Measurements from ENCODE around the gene ADGRD1.

ADGRD1 gene

DNA sequence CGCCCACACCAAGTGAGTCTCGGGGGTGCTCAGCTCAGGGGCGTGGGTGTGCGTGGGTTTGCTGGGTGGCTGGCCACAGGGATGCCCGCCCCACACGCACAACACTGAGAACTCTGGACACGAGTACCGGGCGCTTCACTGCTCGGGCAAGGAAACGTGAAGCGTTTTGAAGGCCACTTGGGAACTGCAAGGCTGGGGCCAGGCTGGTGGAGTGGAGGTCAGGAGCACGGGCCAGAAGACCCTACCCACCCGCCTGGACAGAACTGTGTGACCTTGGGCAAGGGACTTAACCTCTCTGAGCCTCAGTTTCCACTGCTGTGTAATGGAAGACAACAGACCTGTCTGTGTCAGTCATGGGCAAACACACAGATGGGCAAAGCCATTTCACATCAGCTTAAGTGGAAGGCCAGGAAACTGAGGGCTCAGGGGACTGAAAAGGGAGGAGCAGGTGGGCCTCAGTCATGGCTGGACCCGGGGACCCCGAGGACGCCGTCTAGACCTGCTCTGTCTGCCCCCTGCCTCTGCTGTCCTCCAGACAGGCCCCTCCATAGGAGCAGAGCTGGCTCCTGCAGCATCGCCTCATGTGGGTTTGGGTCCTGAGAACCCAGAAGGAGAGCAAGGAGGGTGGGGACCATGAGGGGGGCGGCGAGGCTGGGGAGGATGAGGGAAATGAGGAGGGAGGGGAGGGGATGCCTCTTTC is 52.5 kb downstream of the ADGRD1 start:
- intact Hi-C loops (cut with micrococcal nuclease) = no loop called here
- Mint-ChIP-seq H3K4me1 (ENCODE audit: low read depth) (no peaks in the 10 kb centered on the region), H3K27ac (no peak overlapping the region), H3K9me3 (no peaks in the 10 kb centered on the region), H3K36me3 (ENCODE audit: low read depth) (no peaks in the 10 kb centered on the region), H3K4me3 (no peak overlapping the region), H3K27me3 (peaks cover 42% of the 10 kb centered on the region)

GRCh38 chr12:131007031-131007739 is 53.5 kb downstream of the ADGRD1 start:
- intact Hi-C loops (cut with micrococcal nuclease) = no loop called here
- H3K4me1 Mint-ChIP-seq (ENCODE audit: low read depth) = no peaks in the 10 kb centered on the region
- no peak overlapping the region for H3K4me3 Mint-ChIP-seq
- H3K27ac Mint-ChIP-seq = no peak overlapping the region
- H3K27me3 Mint-ChIP-seq = peaks cover 39% of the 10 kb centered on the region
- no peaks in the 10 kb centered on the region for H3K9me3 Mint-ChIP-seq
- no peaks in the 10 kb centered on the region for H3K36me3 Mint-ChIP-seq (ENCODE audit: low read depth)

- H3K9me3 Mint-ChIP-seq = no peaks in the 10 kb centered on the region
- H3K27me3 Mint-ChIP-seq = peaks cover 38% of the 10 kb centered on the region
- H3K27ac Mint-ChIP-seq = no peak overlapping the region
- no peaks in the 10 kb centered on the region for H3K36me3 Mint-ChIP-seq (ENCODE audit: low read depth)
- H3K4me3 Mint-ChIP-seq = no peak overlapping the region
- no peaks in the 10 kb centered on the region for H3K4me1 Mint-ChIP-seq (ENCODE audit: low read depth)
- intact Hi-C loops (cut with micrococcal nuclease) = no loop called here
Observed at GRCh38 chr12:131007740-131008117, 54.0 kb downstream of the ADGRD1 start.

- intact Hi-C loops (cut with micrococcal nuclease) = no loop called here
- Mint-ChIP-seq H3K4me3 (no peak overlapping the region), H3K9me3 (no peaks in the 10 kb centered on the region), H3K36me3 (ENCODE audit: low read depth) (no peaks in the 10 kb centered on the region), H3K27me3 (peaks cover 32% of the 10 kb centered on the region), H3K4me1 (ENCODE audit: low read depth) (no peaks in the 10 kb centered on the region), H3K27ac (no peak overlapping the region)
Observed at GRCh38 chr12:131008131-131008912, 54.6 kb downstream of the ADGRD1 start.

GRCh38 chr12:131008913-131009270 is 55.2 kb downstream of the ADGRD1 start:
- Mint-ChIP-seq H3K27me3 (peaks cover 27% of the 10 kb centered on the region), H3K4me1 (ENCODE audit: low read depth) (no peaks in the 10 kb centered on the region), H3K36me3 (ENCODE audit: low read depth) (no peaks in the 10 kb centered on the region), H3K4me3 (no peak overlapping the region), H3K9me3 (no peaks in the 10 kb centered on the region), H3K27ac (no peak overlapping the region)
- intact Hi-C loops (cut with micrococcal nuclease) = no loop called here

DNA sequence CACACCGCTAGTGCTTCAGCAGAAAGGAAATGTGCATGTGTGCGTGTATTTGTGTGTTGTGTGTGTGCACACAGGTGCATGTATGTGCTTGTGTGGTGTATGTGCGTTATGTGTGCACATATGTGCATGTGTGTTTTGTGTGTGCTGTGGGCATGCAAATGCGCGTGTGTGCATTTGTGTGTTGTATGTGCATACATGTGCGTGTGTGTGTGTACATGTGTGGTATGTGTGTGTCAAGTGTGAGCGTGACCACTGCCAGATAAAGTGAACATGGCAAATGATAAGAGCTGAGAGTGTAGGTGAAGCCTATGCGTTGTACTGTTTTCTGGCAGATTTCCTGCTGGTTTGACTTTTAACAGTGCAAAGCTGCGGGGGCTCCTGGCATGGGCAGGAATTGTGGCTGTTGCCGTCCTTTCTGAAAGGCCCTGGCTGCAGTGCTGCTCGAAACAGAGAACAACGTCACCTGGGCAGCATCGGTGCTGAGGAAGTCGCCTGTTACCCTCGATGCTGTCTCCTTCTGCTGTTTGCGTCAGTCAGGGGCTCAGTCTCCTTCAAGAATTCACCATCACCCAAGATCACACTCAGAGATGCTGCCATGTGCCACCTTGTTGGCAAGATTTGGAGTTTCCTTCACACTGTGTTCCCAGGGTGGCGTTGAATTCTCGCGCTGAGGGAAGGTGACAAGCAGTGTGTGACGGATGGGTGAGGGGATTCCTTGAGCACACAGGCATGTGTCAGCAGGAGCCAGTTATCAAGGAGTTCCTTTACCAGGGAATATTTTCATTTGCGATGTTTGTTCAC is 56.1 kb downstream of the ADGRD1 start:
- Mint-ChIP-seq H3K27ac (no peak overlapping the region), H3K4me3 (no peak overlapping the region), H3K9me3 (no peaks in the 10 kb centered on the region), H3K36me3 (ENCODE audit: low read depth) (no peaks in the 10 kb centered on the region), H3K4me1 (ENCODE audit: low read depth) (no peaks in the 10 kb centered on the region), H3K27me3 (peaks cover 24% of the 10 kb centered on the region)
- intact Hi-C loops (cut with micrococcal nuclease) = no loop called here

DNA sequence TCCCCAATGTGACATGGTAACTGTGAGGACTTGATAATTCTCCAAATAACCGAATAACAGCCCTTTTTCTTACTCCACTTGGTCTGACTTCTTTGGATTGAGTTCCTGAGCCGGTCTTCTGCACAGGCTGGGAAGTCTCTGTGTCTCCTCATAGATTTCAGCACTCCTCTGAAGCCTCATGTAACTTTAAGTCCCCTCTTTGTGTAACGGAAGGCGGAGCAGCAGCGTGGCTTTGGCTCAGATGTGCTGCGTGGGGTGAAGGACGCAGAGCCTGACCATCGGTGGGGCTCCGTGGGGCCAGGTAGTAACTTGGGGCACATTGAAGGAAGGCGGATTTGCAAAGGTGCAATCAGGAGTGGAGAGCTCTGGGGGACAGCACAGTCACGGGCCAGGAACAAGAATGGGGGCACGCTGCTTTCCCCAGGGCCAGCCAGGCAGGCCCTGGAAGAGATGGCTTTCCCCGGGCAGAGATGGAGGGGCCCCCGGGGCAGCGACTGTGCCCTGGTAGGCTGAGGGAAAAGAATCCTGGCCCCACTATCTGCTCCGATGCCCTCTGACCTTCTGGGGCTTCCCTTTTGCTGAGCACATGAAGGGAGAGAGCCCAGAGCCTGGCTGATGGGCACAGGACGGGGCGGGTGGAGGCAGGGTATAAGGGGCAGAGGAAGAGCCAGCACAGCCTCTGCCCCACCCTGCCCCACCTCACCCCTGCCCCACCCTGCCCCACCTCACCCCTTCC is 56.9 kb downstream of the ADGRD1 start:
- no peak overlapping the region for H3K4me3 Mint-ChIP-seq
- no peaks in the 10 kb centered on the region for H3K36me3 Mint-ChIP-seq (ENCODE audit: low read depth)
- no peaks in the 10 kb centered on the region for H3K9me3 Mint-ChIP-seq
- no peaks in the 10 kb centered on the region for H3K4me1 Mint-ChIP-seq (ENCODE audit: low read depth)
- H3K27ac Mint-ChIP-seq = no peak overlapping the region
- intact Hi-C loops (cut with micrococcal nuclease) = no loop called here
- peaks cover 19% of the 10 kb centered on the region for H3K27me3 Mint-ChIP-seq

DNA sequence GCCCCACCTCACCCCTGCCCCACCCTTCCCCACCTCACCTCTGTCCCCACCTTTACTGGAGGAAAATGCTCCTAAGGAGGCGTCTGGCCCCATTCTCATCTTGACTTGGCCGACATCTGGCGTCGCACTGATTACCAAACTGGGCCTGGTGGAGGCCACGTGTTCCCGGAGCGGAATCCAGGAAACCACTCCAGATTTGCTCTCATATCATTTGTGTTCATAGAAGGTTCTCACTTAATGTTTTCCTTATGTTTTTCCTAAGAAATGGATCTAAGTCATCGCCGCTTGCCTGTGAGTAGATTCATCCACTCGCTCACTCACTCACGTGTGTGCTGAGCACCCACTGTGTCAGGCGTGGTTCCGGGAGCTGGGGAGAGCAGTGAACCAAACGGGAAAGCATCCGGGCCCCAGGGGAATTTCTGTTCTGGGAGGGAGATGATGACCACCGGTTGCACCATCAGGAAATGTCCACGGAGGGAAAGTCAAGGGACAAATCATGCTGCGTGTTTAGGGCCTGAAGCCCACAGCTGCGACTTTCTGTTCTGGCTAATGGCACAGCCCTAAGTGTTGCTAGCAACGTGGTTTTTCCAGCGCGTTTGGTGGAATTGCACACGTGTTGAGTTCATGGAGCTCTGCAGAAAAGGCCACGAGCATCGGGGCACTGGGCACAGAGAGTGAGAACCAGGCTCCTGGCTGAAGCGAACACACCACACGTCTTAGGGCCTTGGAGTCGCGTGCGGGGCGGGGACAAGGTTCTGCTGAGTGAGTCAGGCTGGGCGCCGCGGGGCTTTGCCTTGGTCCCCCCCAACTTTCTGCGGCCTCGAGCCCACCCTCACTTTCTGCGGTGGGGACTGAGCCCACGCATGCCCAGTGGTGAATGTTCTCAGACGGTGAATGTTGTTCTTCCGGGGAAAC is 57.7 kb downstream of the ADGRD1 start:
- Mint-ChIP-seq H3K27ac (no peak overlapping the region), H3K9me3 (no peaks in the 10 kb centered on the region), H3K4me3 (no peak overlapping the region), H3K27me3 (peaks cover 15% of the 10 kb centered on the region), H3K4me1 (ENCODE audit: low read depth) (no peaks in the 10 kb centered on the region), H3K36me3 (ENCODE audit: low read depth) (no peaks in the 10 kb centered on the region)
- intact Hi-C loops (cut with micrococcal nuclease) = no loop called here

DNA sequence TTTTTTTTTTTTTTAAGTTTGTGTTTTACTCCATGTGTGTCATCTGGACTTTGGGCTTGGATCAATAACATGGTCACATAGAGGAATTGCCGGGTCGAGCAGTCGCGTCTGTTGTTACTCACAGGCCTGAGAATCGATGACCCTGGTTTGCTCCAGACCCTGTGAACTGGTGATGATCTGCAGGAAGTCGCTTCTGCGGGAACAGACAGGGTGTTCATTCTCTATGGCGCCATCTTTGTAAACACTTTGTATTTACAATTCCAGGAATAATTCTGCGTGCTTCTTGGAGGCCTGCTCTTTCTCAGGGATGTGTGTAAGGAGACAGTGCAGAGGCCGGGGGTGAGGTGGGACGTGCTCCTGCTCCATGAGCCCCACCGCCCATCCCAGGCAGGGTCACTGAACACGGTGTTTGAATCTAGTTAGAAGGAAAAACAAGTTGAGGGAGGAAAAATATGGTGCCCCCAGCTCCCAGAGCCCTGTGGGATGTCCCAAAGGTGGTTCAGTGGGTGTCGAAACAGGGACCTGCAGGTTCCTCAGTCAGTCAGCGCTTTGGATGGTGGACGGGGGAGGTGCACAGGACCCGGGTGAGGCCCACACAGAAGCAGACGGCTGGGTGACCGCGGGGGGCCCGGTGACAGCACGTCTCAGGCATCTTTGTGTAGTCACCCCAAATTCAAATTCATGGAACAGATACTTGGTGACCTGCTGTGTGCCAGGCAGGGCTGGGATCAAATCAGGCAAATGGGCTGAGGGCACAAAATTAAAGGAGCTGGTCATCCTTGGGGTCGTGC is 58.8 kb downstream of the ADGRD1 start:
- Mint-ChIP-seq H3K27ac (no peak overlapping the region), H3K4me1 (ENCODE audit: low read depth) (no peaks in the 10 kb centered on the region), H3K27me3 (peaks cover 12% of the 10 kb centered on the region), H3K36me3 (ENCODE audit: low read depth) (no peaks in the 10 kb centered on the region), H3K9me3 (no peaks in the 10 kb centered on the region), H3K4me3 (no peak overlapping the region)
- intact Hi-C loops (cut with micrococcal nuclease) = no loop called here

GRCh38 chr12:131013118-131013517 is 59.4 kb downstream of the ADGRD1 start:
- intact Hi-C loops (cut with micrococcal nuclease) = no loop called here
- H3K9me3 Mint-ChIP-seq = no peaks in the 10 kb centered on the region
- H3K27ac Mint-ChIP-seq = no peak overlapping the region
- H3K36me3 Mint-ChIP-seq (ENCODE audit: low read depth) = no peaks in the 10 kb centered on the region
- H3K4me1 Mint-ChIP-seq (ENCODE audit: low read depth) = no peaks in the 10 kb centered on the region
- H3K27me3 Mint-ChIP-seq = peaks cover 12% of the 10 kb centered on the region
- H3K4me3 Mint-ChIP-seq = no peak overlapping the region

GRCh38 chr12:131014343-131014742 is 60.6 kb downstream of the ADGRD1 start:
- peaks cover 8% of the 10 kb centered on the region for H3K27me3 Mint-ChIP-seq
- no peaks in the 10 kb centered on the region for H3K36me3 Mint-ChIP-seq (ENCODE audit: low read depth)
- H3K27ac Mint-ChIP-seq = no peak overlapping the region
- H3K4me1 Mint-ChIP-seq (ENCODE audit: low read depth) = no peaks in the 10 kb centered on the region
- no peak overlapping the region for H3K4me3 Mint-ChIP-seq
- intact Hi-C loops (cut with micrococcal nuclease) = no loop called here
- no peaks in the 10 kb centered on the region for H3K9me3 Mint-ChIP-seq

All from dendritic cell treated with granulocyte-macrophage colony-stimulating factor and Interleukin-4, amounts not matched to agents 40 ng/mL and 50 ng/mL, for 4 days (primary cell).